Airway epithelial cell (primary cell): ENCODE measurements around the gene ABCC2. TPM values are rescaled to one million over a fixed set of nuclear protein-coding genes. Genes with fewer than 3 reads are reported as not detected.

Experiments used
- total RNA-seq: library from RNA; depleted of rRNA; stranded (reverse); fragments of >200 nt; gene quantifications from 2 replicates; pipeline ENCODE4 v1.2.3, GENCODE V29; 2015

Gene ABCC2
- 0.28 and 0.65 TPM in 2 replicates for total RNA-seq

DNA sequence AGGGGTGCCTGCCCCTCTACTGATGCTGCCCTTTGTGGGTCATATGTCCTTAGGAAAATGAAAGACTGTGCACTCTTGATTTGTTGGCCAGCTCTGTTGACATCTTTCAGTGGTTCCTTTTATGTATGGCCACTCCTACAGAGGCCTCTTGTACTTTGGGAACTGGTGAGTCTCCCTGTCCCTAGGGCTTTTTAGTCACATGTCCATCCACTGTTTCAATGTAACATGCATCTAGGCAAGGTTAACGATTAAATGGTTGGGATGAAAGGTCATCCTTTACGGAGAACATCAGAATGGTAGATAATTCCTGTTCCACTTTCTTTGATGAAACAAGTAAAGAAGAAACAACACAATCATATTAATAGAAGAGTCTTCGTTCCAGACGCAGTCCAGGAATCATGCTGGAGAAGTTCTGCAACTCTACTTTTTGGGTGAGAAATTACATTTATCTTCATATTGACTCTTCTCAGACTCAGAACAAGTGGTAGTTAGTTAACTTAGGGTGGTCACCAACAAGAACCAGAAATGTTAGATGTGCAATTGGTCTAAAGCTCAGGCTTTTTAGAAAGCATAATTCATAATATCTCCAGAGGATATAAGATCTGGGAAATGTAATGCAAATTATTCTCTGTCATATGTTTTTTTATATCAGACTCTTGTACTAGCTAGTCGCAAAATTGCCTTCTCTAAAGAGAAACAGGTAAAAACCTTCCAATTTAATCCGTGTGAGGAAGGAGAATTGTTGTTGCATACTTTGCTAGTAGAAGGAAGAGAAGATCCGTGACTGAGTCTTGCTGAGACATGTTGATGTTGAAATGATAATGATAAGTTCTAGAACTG is at the start of gene ABCC2:
ABCC2 (plus strand) TSS at position 194 of the 840 bp plus-strand sequence; CDS start at position 399, 205 bp downstream.

Other genes starting within 250 kb of the ABCC2 start
- not detected in 2 replicates for gene NKX2-3, start 249.7 kb upstream of the ABCC2 start, total RNA-seq
- 7.8 and 12.8 TPM in 2 replicates for gene SLC25A28, start 162.2 kb upstream of the ABCC2 start, total RNA-seq
- gene ENTPD7, start 123.1 kb upstream of the ABCC2 start, total RNA-seq: 11.7 and 13.8 TPM in 2 replicates
- gene COX15, start 50.5 kb upstream of the ABCC2 start, total RNA-seq: 28.9 and 32.4 TPM in 2 replicates
- gene CUTC, start 50.4 kb upstream of the ABCC2 start, total RNA-seq: 18.9 and 32.0 TPM in 2 replicates
- gene DNMBP, start 227.3 kb downstream of the ABCC2 start, total RNA-seq: 12.9 and 13.6 TPM in 2 replicates